Cardiac fibroblast (primary cell): ENCODE measurements around the gene SLCO2A1.

ENCODE experiments used
- DNase-seq, 2 donors: peaks; one replicate each; pipeline versions ENCODE4 v3.0.0 to v3.0.0-alpha.2; 2010; ENCODE audit warnings: low read depth in 2 of 2
- H3K4me3 ChIP-seq, 2 donors: replicated peaks in 1 of 2; 1 replicate in 1 of 2; 2 replicates in 1 of 2; pipeline ENCODE4 v1.5.1; 2011; ENCODE audit warnings: low read depth in 2 of 2, low read length in 2 of 2, mild to moderate bottlenecking in 2 of 2, moderate library complexity in 1 of 2
- CTCF ChIP-seq: IDR thresholded peaks from one replicate; pipeline ENCODE4 v1.5.1; 2011; ENCODE audit warnings: low read depth, mild to moderate bottlenecking, low read length, inconsistent platforms

The SLCO2A1 gene

GRCh38 chr3:133880886-133881455 lies 148.8 kb downstream of the SLCO2A1 start:
- H3K4me3 ChIP-seq: no peak overlapping the region
- no peak for TF ChIP-seq CTCF
- DNase-seq: no peak

- TF ChIP-seq CTCF: no peak
- no peak for DNase-seq
- no peak overlapping the region for H3K4me3 ChIP-seq
These were observed 149.4 kb downstream of the SLCO2A1 start for GRCh38 chr3:133880287-133880686.

DNA sequence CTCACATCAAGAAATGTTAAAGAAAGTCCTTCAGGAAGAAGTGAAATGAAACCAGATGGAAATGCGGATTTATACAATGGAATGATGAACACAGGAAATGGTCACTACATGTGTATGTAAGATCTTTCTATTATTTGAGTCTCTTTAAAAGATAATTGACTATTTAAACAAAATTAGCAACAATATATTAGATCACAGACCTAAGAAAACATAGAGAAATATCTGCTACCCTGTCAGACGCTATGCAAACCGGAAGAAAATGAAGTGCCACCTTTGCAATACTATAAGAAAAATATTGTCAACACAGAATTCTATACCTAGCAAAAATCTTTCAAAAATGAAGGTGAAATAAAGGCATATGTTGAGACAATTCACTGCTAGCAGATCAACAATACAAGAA lies 151.2 kb downstream of the SLCO2A1 start:
- no peak for DNase-seq
- TF ChIP-seq CTCF: no peak

More for the DNA sequence above, 151.2 kb downstream of the SLCO2A1 start:
- H3K4me3 ChIP-seq: no peak overlapping the region
